ENCODE results near the gene C1orf159.

C1orf159 gene

DNA sequence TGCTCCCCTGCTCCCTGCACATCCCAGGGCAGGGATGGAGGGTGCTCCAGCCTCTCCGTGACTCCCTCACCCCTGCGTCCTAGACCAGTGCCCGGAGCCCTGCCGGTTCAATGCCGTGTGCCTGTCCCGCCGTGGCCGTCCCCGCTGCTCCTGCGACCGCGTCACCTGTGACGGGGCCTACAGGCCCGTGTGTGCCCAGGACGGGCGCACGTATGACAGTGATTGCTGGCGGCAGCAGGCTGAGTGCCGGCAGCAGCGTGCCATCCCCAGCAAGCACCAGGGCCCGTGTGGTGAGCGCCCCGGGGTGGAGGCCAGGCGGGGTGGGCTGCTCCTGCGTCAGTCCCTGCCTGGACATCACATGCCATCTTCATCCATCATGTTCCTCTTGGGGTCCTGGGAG is 74.0 kb downstream of the C1orf159 start:
- Histone ChIP-seq H3K27ac (ENCODE audit: low read depth, low read length) (no peak overlapping the region), H3K27me3 (ENCODE audit: low read length) (no peaks in the 10 kb centered on the region), H3K79me2 (ENCODE audit: insufficient read depth, low read length) (no peaks in the 10 kb centered on the region), H2AFZ (ENCODE audit: low read depth, low read length, severe bottlenecking) (no peak overlapping the region), H3K4me2 (ENCODE audit: low read depth, low read length, poor library complexity, severe bottlenecking) (no peak overlapping the region), H3K9me2 (replicated peaks; ENCODE audit: insufficient read depth, low read length) (no peaks in the 10 kb centered on the region), H3F3A (ENCODE audit: insufficient read depth) (no peaks in the 10 kb centered on the region), H3K36me3 (ENCODE audit: low read length) (no peaks in the 10 kb centered on the region), H3K4me3 (ENCODE audit: insufficient read depth, low read length, poor library complexity, severe bottlenecking) (no peak overlapping the region), H3K9me3 (ENCODE audit: insufficient read depth, low read length) (no peaks in the 10 kb centered on the region), H3K9ac (ENCODE audit: low read length) (no peak overlapping the region), H4K20me1 (ENCODE audit: low read depth, low read length) (no peaks in the 10 kb centered on the region)
- TF ChIP-seq, protein P1, sequence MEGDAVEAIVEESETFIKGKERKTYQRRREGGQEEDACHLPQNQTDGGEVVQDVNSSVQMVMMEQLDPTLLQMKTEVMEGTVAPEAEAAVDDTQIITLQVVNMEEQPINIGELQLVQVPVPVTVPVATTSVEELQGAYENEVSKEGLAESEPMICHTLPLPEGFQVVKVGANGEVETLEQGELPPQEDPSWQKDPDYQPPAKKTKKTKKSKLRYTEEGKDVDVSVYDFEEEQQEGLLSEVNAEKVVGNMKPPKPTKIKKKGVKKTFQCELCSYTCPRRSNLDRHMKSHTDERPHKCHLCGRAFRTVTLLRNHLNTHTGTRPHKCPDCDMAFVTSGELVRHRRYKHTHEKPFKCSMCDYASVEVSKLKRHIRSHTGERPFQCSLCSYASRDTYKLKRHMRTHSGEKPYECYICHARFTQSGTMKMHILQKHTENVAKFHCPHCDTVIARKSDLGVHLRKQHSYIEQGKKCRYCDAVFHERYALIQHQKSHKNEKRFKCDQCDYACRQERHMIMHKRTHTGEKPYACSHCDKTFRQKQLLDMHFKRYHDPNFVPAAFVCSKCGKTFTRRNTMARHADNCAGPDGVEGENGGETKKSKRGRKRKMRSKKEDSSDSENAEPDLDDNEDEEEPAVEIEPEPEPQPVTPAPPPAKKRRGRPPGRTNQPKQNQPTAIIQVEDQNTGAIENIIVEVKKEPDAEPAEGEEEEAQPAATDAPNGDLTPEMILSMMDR (IDR thresholded peaks at IDR 0.05; ENCODE audit: insufficient read depth, low read length, poor library complexity, severe bottlenecking) = no peak
- no peak for TF ChIP-seq EZH2phosphoT487 (conservative IDR thresholded peaks at IDR 0.05; ENCODE audit: low read length)

DNA sequence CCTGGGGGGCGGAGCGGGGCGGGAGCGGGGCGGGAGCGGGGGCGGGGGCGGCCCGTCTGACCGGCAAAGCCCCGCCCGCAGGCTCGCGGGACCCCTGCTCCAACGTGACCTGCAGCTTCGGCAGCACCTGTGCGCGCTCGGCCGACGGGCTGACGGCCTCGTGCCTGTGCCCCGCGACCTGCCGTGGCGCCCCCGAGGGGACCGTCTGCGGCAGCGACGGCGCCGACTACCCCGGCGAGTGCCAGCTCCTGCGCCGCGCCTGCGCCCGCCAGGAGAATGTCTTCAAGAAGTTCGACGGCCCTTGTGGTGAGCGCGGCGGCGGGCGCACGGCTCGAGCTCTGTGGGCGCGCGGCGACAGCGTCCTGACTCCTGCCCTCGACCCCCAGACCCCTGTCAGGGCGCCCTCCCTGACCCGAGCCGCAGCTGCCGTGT is 74.8 kb downstream of the C1orf159 start:
- no peak overlapping the region for H3K4me3 ChIP-seq (ENCODE audit: insufficient read depth, low read length, poor library complexity, severe bottlenecking)
- H3K27ac ChIP-seq (ENCODE audit: low read depth, low read length) = no peak overlapping the region
- H3F3A ChIP-seq (ENCODE audit: insufficient read depth) = no peaks in the 10 kb centered on the region
- no peaks in the 10 kb centered on the region for H3K36me3 ChIP-seq (ENCODE audit: low read length)
- H3K9ac ChIP-seq (ENCODE audit: low read length) = no peak overlapping the region
- no peaks in the 10 kb centered on the region for H3K9me3 ChIP-seq (ENCODE audit: insufficient read depth, low read length)
- no peak overlapping the region for H2AFZ ChIP-seq (ENCODE audit: low read depth, low read length, severe bottlenecking)
- no peaks in the 10 kb centered on the region for H3K79me2 ChIP-seq (ENCODE audit: insufficient read depth, low read length)
- no peaks in the 10 kb centered on the region for H3K27me3 ChIP-seq (ENCODE audit: low read length)
- no peak overlapping the region for H3K4me2 ChIP-seq (ENCODE audit: low read depth, low read length, poor library complexity, severe bottlenecking)
- no peaks in the 10 kb centered on the region for H4K20me1 ChIP-seq (ENCODE audit: low read depth, low read length)
- TF ChIP-seq, protein P1 (IDR thresholded peaks at IDR 0.05; ENCODE audit: insufficient read depth, low read length, poor library complexity, severe bottlenecking) = no peak
- TF ChIP-seq EZH2phosphoT487 (conservative IDR thresholded peaks at IDR 0.05; ENCODE audit: low read length) = no peak
- H3K9me2 ChIP-seq (replicated peaks; ENCODE audit: insufficient read depth, low read length) = no peaks in the 10 kb centered on the region

DNA sequence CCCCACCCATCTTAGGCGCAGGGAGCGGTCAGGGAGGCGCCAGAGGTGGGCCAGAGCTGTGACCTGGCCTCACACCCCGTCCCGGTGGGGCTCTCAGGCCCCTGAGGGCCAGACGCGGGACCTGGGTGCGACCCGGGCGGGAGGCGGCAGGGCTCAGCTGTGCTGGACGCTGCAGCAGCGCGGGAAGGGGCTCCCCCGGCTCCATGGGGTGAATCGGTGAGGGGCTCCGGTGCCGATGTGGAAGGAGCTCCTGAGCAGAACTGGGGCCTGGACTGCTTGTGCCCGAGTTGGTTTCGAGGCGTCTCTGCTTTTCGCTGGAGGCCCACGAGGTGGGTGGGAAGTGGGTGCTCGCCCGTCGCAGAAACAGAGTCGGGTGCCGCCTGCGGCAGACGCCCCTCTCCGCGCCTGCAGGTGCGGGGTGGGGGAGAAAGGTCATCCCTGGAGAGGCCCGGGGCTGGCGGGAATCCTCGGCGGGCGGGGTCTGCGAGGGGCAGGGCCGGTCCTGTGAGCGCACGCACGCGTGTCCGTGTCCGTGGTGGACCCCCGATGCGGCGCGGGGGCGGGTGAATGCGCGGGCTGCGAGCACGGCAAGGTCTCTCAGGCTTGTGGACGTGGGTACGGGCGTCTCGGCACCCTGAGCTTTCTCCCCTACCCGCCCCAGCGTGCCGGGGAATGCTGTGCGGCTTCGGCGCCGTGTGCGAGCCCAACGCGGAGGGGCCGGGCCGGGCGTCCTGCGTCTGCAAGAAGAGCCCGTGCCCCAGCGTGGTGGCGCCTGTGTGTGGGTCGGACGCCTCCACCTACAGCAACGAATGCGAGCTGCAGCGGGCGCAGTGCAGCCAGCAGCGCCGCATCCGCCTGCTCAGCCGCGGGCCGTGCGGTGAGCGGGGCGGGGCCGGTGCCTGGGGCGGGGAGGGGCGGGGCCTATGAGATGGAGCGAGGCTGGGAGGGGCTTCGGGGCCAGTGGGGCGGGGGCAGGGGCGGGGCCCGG is 75.6 kb downstream of the C1orf159 start:
- Histone ChIP-seq H3K27ac (ENCODE audit: low read depth, low read length) (no peak overlapping the region), H3K9me3 (ENCODE audit: insufficient read depth, low read length) (no peaks in the 10 kb centered on the region), H4K20me1 (ENCODE audit: low read depth, low read length) (no peaks in the 10 kb centered on the region), H3K4me2 (ENCODE audit: low read depth, low read length, poor library complexity, severe bottlenecking) (no peak overlapping the region), H3K79me2 (ENCODE audit: insufficient read depth, low read length) (no peaks in the 10 kb centered on the region), H3K27me3 (ENCODE audit: low read length) (no peaks in the 10 kb centered on the region), H3K9me2 (replicated peaks; ENCODE audit: insufficient read depth, low read length) (no peaks in the 10 kb centered on the region), H3F3A (ENCODE audit: insufficient read depth) (no peaks in the 10 kb centered on the region), H3K9ac (ENCODE audit: low read length) (no peak overlapping the region), H3K4me3 (ENCODE audit: insufficient read depth, low read length, poor library complexity, severe bottlenecking) (no peak overlapping the region), H2AFZ (ENCODE audit: low read depth, low read length, severe bottlenecking) (no peak overlapping the region), H3K36me3 (ENCODE audit: low read length) (no peaks in the 10 kb centered on the region)
- no peak for TF ChIP-seq EZH2phosphoT487 (conservative IDR thresholded peaks at IDR 0.05; ENCODE audit: low read length)
- TF ChIP-seq, protein P1 (IDR thresholded peaks at IDR 0.05; ENCODE audit: insufficient read depth, low read length, poor library complexity, severe bottlenecking) = no peak
